GM12892 (cell line): ENCODE measurements around the gene ADPRS.

Experiments
- DNase-seq: peaks from one replicate; pipeline ENCODE4 v3.0.0; 2011; ENCODE audit not compliant: insufficient read length
- FAIRE-seq: peaks from 2 replicates; lab custom pipeline; 2011; peaks lifted over from hg19 to GRCh38; lab: Jason Lieb, UNC
- POLR2A ChIP-seq: IDR thresholded peaks from 2 replicates; pipeline ENCODE4 v1.6.1; 2011; ENCODE audit warnings: low read depth, low read length, control low read depth
- POLR2AphosphoS5 ChIP-seq: IDR thresholded peaks from 2 replicates; pipeline ENCODE4 v1.6.1; 2011; ENCODE audit warnings: low read depth, low read length, control low read depth
- TAF1 ChIP-seq: IDR thresholded peaks from 2 replicates; pipeline ENCODE4 v1.6.1; 2011; ENCODE audit warnings: low read depth, mild to moderate bottlenecking, control low read depth, low read length, borderline replicate concordance

The ADPRS gene

DNA sequence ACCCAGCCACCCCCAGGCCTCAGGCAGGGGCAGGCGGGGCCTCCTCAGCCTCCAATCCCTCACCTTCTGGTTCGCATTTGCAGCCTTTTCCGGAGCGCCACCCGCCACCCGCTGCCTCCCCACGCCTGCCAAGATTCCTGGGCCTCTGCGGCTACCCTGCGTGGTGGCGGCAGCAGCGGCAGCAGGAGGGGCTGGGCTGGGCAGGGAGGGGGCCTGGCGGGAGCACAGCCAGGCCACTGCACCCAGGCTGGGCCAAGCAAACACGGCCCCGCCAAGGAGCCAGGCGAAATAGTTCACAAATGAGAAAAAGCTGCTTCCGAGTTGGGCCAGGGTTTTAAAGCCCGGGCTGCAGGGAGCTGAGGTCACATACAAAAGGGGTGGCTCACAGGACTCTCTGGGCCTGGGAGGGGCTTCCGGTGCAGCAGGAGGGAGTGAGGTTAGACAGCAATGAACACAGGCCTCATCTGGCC, 26.5 kb downstream of the ADPRS start:
- TF ChIP-seq TAF1 (no peak), POLR2AphosphoS5 (no peak), POLR2A (no peak)
- DNase-seq = no peak
- FAIRE-seq = no peak

DNA sequence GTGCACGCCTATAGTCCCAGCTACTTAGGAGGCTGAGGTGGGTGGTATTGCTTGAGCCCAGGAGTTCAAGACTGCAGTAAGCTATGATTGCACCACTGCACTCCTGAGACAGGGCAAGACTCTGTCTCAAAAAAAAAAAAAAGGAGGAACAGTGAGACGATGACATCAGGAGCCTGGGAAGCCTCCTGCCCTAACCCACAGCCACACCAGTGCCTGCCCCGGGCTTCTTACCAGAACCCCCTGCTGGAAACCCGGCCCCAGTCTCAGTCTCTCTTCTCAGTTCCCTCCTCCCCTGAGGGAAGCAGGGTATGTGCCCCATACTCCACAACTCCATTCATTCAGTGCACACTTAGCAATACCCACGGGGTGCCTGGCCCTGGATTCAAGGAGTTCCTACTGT, 27.2 kb downstream of the ADPRS start:
- TF ChIP-seq POLR2A (no peak), POLR2AphosphoS5 (no peak), TAF1 (no peak)
- DNase-seq = no peak
- no peak for FAIRE-seq

DNA sequence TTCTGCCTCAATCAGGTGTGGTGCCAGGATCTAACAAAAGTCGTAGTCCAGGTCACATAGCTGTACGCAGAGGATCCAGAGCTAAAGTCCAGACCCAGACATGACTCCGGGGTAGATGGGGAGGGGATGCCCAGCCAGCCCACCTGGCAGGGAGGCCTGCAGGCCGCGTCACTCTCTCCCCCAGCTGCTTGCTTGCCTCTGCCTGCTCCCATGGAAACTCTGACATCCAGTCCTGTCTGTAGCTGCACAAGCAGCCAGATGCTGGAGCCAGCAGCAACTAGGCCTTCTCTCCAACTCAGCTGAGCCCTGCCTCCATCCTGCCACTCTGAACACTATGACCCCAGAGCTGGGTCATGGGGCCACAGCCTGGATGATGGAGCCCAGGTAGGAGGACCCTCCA, 28.2 kb downstream of the ADPRS start:
- TF ChIP-seq POLR2A (no peak), POLR2AphosphoS5 (no peak)
- no peak for DNase-seq
- FAIRE-seq = no peak

DNA sequence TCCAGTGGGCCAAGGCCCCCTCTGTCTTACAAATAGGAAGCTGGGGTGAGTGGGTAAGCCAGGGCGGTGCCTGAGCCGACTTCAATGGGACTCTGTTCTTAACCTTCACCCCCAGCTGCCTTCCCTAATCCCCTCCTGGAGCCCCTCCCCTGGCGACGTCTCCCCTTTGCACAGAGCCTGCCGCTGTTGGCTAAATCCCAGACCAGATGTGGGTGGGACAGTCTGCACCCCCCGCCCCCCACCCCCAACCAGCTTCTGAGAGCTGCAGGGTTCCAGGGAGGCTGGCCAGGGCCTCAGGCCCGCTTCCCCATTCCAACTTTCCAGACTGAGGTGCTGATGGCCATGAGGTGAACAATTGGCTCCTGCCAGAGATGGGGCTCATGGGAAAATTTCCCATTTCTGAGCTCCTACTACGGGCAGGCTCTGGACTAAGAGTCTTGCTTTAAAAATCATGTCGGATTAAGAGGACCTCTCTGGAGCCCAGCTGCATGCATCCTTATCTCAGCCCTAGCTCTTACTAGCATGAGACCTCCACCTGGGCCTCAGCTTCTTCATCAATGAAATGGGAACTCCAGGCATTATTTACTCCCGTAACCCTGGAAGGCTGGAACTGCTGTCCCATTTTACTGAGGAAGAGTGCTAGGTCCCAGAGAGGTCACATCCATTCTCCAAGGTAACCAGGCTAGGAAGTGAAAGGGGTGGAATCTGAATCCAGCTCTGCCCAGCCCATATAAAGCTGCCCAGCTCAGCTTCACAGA, 29.9 kb downstream of the ADPRS start:
- TF ChIP-seq POLR2A = no peak
- no peak for TF ChIP-seq TAF1
- no peak for TF ChIP-seq POLR2AphosphoS5
- no peak for DNase-seq
- FAIRE-seq = no peak

DNA sequence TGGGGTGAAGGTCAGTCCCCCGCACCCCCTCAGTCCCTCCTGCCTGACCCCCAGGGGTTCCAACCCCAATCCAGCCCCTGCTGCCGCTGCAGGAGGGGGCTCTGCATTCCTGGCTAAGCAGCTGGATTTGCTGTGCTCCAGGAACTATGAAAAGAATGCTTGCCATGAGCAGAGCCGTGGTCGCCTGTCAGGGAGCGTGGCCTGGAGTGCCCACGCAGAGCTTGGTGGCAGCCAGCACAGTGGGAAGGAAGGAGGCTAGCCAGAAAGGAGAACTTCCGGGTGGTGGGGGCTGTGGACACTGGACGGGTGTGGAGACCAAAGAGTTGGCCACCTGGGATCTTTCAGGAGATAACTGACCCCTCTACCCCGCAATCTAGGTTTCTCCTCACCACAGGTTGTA, 30.8 kb downstream of the ADPRS start:
- DNase-seq (no peak), FAIRE-seq (no peak)
- TF ChIP-seq TAF1 (no peak), POLR2A (no peak), POLR2AphosphoS5 (no peak)

DNA sequence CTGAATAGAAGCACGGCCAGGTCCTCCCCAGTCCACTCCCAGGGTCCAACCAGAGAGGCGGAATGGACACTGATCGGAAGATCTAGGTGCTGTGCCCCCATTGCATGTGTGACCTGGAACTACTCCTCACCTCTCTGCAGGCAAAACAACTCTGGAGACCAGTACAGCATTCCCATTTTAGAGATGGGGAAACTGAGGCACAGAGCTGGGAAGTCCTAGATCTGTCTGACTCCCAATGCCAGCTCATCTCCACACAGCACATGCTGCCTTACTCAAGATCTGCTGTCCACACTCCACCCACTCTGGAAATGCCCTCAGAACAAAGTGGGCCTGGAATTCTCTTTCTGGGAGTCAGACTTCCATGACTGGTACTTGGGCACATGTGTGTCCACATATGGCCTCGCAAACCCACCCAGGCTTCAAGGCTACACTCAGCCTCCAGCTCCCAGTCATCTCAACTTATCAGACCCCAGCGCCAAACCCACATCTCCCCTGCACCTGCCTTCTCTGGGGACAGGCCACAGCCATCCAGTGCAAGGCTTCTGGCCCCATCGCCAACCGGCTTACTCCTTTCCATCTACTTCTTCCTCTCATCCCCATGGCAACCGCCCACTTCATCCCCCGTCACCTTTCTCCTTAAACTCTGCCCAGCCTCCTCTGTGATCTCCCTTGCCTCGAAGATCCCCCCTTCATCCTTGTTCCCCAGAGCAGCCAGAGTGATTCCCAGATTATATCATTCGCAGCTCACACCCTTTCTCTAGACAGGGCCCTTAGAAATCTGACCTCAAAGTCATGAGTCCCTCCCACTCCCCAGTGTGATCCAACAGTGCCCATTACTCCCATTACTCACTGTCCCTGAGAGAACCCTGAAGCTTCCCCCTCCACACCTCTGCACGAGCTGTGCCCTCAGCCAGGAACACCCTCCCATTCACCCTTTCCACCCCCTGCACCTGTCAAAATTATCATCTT, 33.7 kb downstream of the ADPRS start:
- no peak for DNase-seq
- FAIRE-seq = no peak
- TF ChIP-seq POLR2AphosphoS5 = no peak
- no peak for TF ChIP-seq POLR2A
- no peak for TF ChIP-seq TAF1

DNA sequence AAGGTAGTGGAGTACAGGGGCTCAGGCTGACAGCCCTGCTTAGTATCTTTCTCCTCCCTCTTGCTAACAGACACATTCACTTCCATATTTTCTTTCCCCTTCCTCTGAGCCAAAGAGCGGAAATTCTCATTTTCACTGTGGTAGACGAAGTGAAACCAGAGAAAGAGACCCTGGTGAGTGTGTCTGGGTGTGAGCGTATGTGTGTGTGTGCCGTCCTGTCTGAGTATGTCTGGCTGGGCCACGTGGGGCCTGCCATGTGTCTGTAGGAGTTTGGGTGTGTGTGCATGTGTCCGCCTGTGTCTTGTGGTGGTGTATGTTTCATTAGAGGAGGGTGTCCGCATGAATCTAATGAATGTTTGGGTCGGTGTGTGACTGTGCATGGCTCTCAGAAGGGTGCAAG, 34.7 kb downstream of the ADPRS start:
- FAIRE-seq = peak; percentile 83
- DNase-seq = no peak
- TF ChIP-seq POLR2A = no peak
- TF ChIP-seq TAF1 = no peak
- no peak for TF ChIP-seq POLR2AphosphoS5

DNA sequence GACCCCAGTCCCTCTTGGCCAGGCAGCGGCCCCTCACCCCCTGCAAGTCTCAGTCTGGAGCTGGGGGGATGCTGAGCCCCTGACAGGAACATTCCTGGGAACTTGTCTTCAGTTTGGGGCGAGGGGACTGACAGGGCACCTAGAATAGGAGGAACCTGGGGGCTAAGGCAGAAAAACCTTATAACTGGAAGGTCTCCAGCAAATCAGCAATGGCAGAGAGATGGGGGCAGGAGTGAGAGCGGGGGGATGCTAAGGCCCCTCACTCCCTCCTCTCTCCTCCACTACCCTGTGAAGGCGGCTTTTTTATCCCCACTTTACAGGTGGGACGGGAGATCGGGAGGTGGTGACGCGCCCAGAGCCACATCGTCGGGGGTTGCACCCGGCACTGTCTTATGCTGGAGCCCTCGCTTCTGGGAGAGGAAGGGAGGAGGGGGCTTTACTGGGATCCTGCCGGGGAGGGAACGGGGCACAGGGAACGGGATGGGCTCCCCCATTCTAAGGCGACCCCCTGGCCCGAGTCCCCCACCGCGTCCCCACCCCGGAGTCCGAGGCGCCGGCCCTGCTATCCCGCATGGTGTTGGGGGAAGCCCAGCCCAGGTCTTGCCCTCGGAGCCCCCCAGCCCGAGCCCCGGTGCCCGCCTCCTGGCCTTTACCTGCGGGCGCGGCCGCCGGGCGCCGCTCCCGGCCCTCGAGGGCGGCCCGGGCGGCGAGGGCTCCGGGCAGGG, 35.9 kb downstream of the ADPRS start:
- DNase-seq = no peak
- TF ChIP-seq POLR2AphosphoS5 (no peak), TAF1 (no peak), POLR2A (no peak)
- no peak for FAIRE-seq

DNA sequence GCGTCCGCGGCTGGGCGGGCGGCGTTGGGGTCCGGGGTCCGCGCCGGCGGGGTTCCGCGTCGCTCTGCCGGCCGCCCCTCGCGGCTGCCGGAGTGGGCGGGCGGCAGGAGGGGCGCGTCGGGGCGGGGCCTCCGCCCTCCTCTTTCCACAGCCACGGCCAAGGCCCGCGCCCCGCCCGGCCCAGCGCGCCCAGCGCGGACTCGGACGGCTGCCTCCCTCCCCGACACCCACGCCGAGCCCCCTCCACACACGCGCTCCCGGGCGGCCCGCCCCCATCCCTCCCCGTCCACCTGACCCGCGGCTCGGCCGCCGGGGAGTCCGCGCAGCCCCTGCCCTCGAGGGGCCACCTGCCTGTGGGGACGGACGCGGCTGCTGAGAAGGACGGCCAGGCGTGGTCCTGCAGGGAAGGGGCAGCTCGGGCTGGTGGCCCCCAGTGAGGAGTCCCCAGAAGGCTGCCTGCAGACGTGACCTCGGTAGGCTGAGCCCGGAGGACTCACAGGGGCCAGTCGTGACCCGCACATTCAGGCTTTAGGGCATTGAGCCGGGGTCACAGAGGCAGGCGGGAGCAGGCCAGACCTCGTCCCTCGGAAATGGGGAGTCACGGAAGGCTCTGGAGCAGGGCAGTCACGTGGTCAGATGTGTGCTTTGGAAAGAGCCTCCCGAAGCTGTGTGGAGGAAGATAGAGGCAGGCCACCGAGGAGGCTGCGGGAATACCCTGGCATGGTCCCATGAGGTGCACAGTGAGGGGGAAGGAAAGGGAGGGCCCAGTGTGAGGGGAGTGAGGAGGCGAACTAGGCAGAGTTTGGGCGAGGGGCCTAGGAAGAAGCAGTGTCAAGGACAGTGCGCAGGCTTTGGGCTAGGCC, 36.7 kb downstream of the ADPRS start, which contains the start of gene COL8A2:
TSS of gene COL8A2 (minus strand) at position 94 of the 863 bp plus-strand sequence. CDS start 24,980 bp downstream, outside the sequence.
- FAIRE-seq = no peak

More for the DNA sequence above, 36.7 kb downstream of the ADPRS start, which contains the start of gene COL8A2:
- TF ChIP-seq POLR2AphosphoS5 (no peak), TAF1 (no peak), POLR2A (no peak)
- DNase-seq = no peak
